Measurements from ENCODE around the gene OTOG.

DNA sequence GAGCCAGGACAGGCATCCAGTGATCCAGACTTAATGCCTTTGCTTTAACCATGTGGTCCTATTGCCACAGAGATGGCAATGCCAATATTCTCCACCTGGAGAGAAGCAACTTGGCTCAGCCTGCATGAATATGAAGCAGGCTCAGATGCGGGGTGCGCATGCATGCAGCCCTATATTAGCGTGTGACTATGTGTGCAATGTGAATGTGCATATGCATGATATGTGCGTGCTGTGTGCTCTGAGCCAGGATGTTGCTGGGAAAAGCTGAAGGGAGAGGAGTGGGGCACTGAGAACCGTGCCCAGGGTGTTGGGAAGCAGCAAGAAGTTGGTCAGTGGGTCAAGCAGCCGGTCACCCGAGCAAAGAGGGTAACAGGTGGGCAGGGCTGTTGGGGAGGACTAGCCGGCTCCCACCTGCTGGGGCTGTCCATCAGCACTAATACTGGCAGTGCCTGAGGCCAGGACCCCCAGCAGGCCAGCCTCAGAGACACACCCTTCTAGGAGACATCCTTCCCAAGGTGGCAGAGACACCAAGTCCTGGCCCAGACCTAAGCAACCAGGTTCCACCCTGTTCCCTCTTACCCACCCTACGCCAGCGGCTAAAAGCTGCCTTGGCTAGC lies 147.5 kb downstream of the OTOG start:
- TF ChIP-seq CTCF (IDR thresholded peaks at IDR 0.05) (no peak), ZFX (IDR thresholded peaks at IDR 0.05; ENCODE audit: borderline replicate concordance) (no peak)

All from 22Rv1 (cell line).